CD4-positive, alpha-beta T cell (primary cell): ENCODE measurements around the gene B3GNT9. TPM values are rescaled to one million over a fixed set of nuclear protein-coding genes. Genes with fewer than 3 reads are reported as not detected.
A peak's percentile ranks its signal among the peaks of the same experiment; 100 is the strongest.

Source experiments
- ATAC-seq: fragments of 200-7000 bp; cut with Tn5 transposase; one replicate; pipeline ENCODE4 v1.10.0; 2022; ENCODE audit warnings: mild to moderate bottlenecking; ENCODE audit not compliant: poor library complexity
- CTCF ChIA-PET: fragments of 350-600 bp; sonication (Branson Sonifier 250); formaldehyde crosslinking; loops from one replicate; lab custom pipeline; 2021; ENCODE audit warnings: antibody characterized with exemption, inconsistent platforms; lab: Charles Lee
- POLR2A ChIA-PET: fragments of 350-600 bp; sonication (Branson Sonifier 250); formaldehyde crosslinking; loops from one replicate; lab custom pipeline; 2021; ENCODE audit warnings: antibody characterized with exemption, inconsistent platforms; lab: Charles Lee
- DNase-seq, 14 experiments: peaks; one replicate each; pipeline ENCODE4 v3.0.0-alpha.2; 2013 to 2020; ENCODE audit warnings: mixed read lengths in 2 of 14
- H3K27ac ChIP-seq, 2 donors: one replicate each; pipeline versions ENCODE4 v1.5.1 to v1.7.0; 2013; ENCODE audit warnings: low read length in 2 of 2, low read depth in 1 of 2, mild to moderate bottlenecking in 1 of 2
- H3K27me3 ChIP-seq, 2 experiments: 1 replicate in 1 of 2; 2 replicates in 1 of 2; pipeline versions ENCODE4 v1.6.1 to v1.7.0; 2013; ENCODE audit warnings: low read length in 2 of 2, control low read depth in 1 of 2, mild to moderate bottlenecking in 1 of 2, moderate library complexity in 1 of 2; ENCODE audit not compliant: insufficient read depth in 2 of 2, control insufficient read depth in 1 of 2
- H3K36me3 ChIP-seq: one replicate; pipeline ENCODE4 v1.6.1; 2013; ENCODE audit warnings: low read length, control low read depth; ENCODE audit not compliant: insufficient read depth
- H3K4me1 ChIP-seq: one replicate; pipeline ENCODE4 v1.6.1; 2013; ENCODE audit warnings: low read length, control low read depth; ENCODE audit not compliant: insufficient read depth
- H3K4me3 ChIP-seq: one replicate; pipeline ENCODE4 v1.5.1; 2013; ENCODE audit warnings: mild to moderate bottlenecking, low read length, moderate library complexity
- H3K9me3 ChIP-seq, 2 experiments: 1 replicate in 1 of 2; 2 replicates in 1 of 2; pipeline versions ENCODE4 v1.6.1 to v1.7.0; 2013; ENCODE audit warnings: low read length in 2 of 2, mild to moderate bottlenecking in 2 of 2, control low read depth in 1 of 2, moderate library complexity in 1 of 2; ENCODE audit not compliant: control insufficient read depth in 1 of 2, insufficient read depth in 1 of 2
- H3K27ac Mint-ChIP-seq: one replicate; pipeline ENCODE4 v1.8.0; 2020; ENCODE audit warnings: mixed read lengths
- H3K27me3 Mint-ChIP-seq: one replicate; pipeline ENCODE4 v1.8.0; 2021; ENCODE audit warnings: mixed read lengths
- H3K36me3 Mint-ChIP-seq: one replicate; pipeline ENCODE4 v1.8.0; 2021; ENCODE audit warnings: low read depth, mixed read lengths
- H3K4me1 Mint-ChIP-seq: one replicate; pipeline ENCODE4 v1.8.0; 2021; ENCODE audit warnings: low read depth, mixed read lengths
- H3K4me3 Mint-ChIP-seq: one replicate; pipeline ENCODE4 v1.8.0; 2020; ENCODE audit warnings: mild to moderate bottlenecking, mixed read lengths
- H3K9me3 Mint-ChIP-seq: one replicate; pipeline ENCODE4 v1.8.0; 2020; ENCODE audit warnings: mixed read lengths
- CTCF ChIP-seq: fragments of 200-600 bp; IDR thresholded peaks from one replicate; pipeline ENCODE4 v1.8.0; 2022; ENCODE audit warnings: antibody characterized with exemption, mild to moderate bottlenecking
- intact Hi-C, 2 experiments: fragments of 100-400 bp; cut with DNase I in 1 of 2; cut with micrococcal nuclease in 1 of 2; formaldehyde crosslinking; loops; one replicate each; pipeline versions ENCODE4 v1.15.1 to v1.9.0; 2023 to 2025; cut with DNase I, micrococcal nuclease
- total RNA-seq, 174 experiments: library from RNA in 2 of 174; stranded (reverse) in 2 of 174; gene quantifications; one replicate each; pipeline ENCODE4 v1.2.3 and lab custom pipeline; 2021 to 2026

The B3GNT9 gene
- total RNA-seq, 2 experiments from 2014 or later = 2.0 to 2.5 TPM

- TF ChIP-seq CTCF = no peak
- ATAC-seq = no peak
- peak in 2 of 14 experiments; percentile 42 to 58 for DNase-seq
- Mint-ChIP-seq H3K4me1 (peaks cover 23% of the 10 kb centered on the region), H3K27ac (no peak overlapping the region), H3K9me3 (no peaks in the 10 kb centered on the region), H3K27me3 (no peaks in the 10 kb centered on the region), H3K4me3 (no peak overlapping the region), H3K36me3 (peaks cover 30% of the 10 kb centered on the region)
- H3K4me3 ChIP-seq = no peak overlapping the region
- intact Hi-C loops = no loop called here
- peaks cover 9% of the 10 kb centered on the region for H3K4me1 ChIP-seq
- no peaks in the 10 kb centered on the region for H3K9me3 ChIP-seq
- ChIA-PET POLR2A (no interaction called here), CTCF (interaction anchor here (1.3 to 1.6 kb wide), 2 partner anchors 16 to 98 kb away, joined by 3 to 4 read pairs; no protein-coding TSS in a partner anchor)
- H3K27ac ChIP-seq = no peak overlapping the region
- peaks cover 12% of the 10 kb centered on the region for H3K36me3 ChIP-seq
- H3K27me3 ChIP-seq = no peaks in the 10 kb centered on the region
These were observed 35.2 kb downstream of the B3GNT9 start for GRCh38 chr16:67115639-67116038.

GRCh38 chr16:67114793-67115192 lies 36.0 kb downstream of the B3GNT9 start:
- no peaks in the 10 kb centered on the region for H3K27me3 Mint-ChIP-seq
- CTCF ChIA-PET = interaction anchor here (1.0 to 1.6 kb wide), 3 partner anchors 17 to 97 kb away, joined by 3 to 4 read pairs (median 3); no protein-coding TSS in a partner anchor
- no peaks in the 10 kb centered on the region for H3K9me3 ChIP-seq
- H3K27ac Mint-ChIP-seq = no peak overlapping the region
- ATAC-seq = no peak
- H3K27me3 ChIP-seq = no peaks in the 10 kb centered on the region
- intact Hi-C loops = no loop called here
- H3K9me3 Mint-ChIP-seq = no peaks in the 10 kb centered on the region
- peaks cover 4% of the 10 kb centered on the region for H3K36me3 ChIP-seq
- peaks cover 28% of the 10 kb centered on the region for H3K36me3 Mint-ChIP-seq
- POLR2A ChIA-PET = interaction anchor here (0.6 kb wide), 1 partner anchor 164 kb away, joined by 3 read pairs; no protein-coding TSS in a partner anchor
- H3K4me1 ChIP-seq = peaks cover 16% of the 10 kb centered on the region
- peaks cover 29% of the 10 kb centered on the region for H3K4me1 Mint-ChIP-seq
- H3K4me3 Mint-ChIP-seq = no peak overlapping the region
- no peak for TF ChIP-seq CTCF
- no peak overlapping the region for H3K27ac ChIP-seq
- no peak for DNase-seq
- H3K4me3 ChIP-seq = no peak overlapping the region

- H3K4me3 Mint-ChIP-seq = peak overlapping the region; percentile 11
- H3K4me1 ChIP-seq = peaks cover 24% of the 10 kb centered on the region
- CTCF ChIA-PET = interaction anchor here (0.7 to 1.1 kb wide), 2 partner anchors 95 to 152 kb away, joined by 3 to 5 read pairs; no protein-coding TSS in a partner anchor
- intact Hi-C loops = no loop called here
- H3K36me3 Mint-ChIP-seq = peaks cover 22% of the 10 kb centered on the region
- no peak for ATAC-seq
- peak overlapping the region; percentile 28 for H3K27ac Mint-ChIP-seq
- TF ChIP-seq CTCF = no peak
- peaks cover 4% of the 10 kb centered on the region for H3K36me3 ChIP-seq
- H3K27ac ChIP-seq = no peak overlapping the region
- DNase-seq = no peak
- no peaks in the 10 kb centered on the region for H3K9me3 Mint-ChIP-seq
- H3K4me3 ChIP-seq = no peak overlapping the region
- H3K27me3 ChIP-seq = no peaks in the 10 kb centered on the region
- H3K9me3 ChIP-seq = no peaks in the 10 kb centered on the region
- POLR2A ChIA-PET = interaction anchor here (0.8 kb wide), 1 partner anchor 45 kb away, joined by 3 read pairs; no protein-coding TSS in a partner anchor
- H3K4me1 Mint-ChIP-seq = peaks cover 36% of the 10 kb centered on the region
- H3K27me3 Mint-ChIP-seq = no peaks in the 10 kb centered on the region
These were observed 38.0 kb downstream of the B3GNT9 start for GRCh38 chr16:67112591-67113399.
